TTC549 (cell line): ENCODE results near the gene TBXT.
"Not testable (repeated sequence)": the region's sequence is repeated elsewhere in the genome, so short reads cannot be mapped to it uniquely, and the experiment has no call there.

Experiments
- FAIRE-seq: peaks from 2 replicates; lab custom pipeline; 2012; peaks lifted over from hg19 to GRCh38; lab: Jason Lieb, UNC

Gene TBXT

DNA sequence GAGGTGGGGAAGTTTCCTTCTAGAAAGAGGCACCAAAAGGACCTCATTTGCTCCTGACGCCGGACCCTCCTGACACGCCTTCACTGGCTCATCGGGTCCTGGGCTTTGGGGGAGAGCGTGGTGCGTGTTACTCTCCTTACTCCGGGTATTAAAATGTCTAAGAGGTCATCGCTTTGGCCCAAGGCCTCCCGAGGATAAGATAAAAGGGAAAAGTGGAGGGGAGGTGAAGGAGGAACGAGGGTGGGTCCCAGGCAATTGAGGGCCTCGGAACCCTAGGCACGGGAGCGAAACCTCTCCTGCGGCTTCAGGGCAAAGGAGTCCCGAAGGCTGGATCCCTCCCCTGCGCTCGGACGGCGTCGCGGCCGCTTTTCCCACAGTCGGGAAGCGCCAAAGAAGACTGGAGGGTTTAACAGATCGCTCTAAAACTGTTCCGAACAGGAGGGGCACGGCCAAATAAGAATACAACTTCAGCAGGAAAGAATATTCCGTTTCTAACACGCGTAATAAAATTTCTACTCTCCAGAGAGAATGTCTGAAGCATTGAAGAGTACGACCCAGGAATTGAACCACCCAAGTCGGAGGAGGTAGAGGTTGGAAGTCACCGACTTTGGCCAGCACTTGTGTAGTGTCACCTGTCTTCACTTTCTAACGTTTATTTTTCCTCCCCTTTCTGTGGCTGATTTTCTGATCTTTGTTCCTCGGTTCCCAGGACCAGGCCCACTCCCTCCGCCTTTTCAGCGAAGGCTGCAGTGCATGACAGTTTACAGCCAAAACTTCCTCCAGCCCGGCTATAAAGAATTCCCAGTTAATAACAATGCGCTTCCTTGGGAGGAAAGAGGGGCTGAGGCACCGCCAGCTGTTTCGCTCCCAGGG lies 2.1 kb upstream of the TBXT start:
- FAIRE-seq, result no peak

DNA sequence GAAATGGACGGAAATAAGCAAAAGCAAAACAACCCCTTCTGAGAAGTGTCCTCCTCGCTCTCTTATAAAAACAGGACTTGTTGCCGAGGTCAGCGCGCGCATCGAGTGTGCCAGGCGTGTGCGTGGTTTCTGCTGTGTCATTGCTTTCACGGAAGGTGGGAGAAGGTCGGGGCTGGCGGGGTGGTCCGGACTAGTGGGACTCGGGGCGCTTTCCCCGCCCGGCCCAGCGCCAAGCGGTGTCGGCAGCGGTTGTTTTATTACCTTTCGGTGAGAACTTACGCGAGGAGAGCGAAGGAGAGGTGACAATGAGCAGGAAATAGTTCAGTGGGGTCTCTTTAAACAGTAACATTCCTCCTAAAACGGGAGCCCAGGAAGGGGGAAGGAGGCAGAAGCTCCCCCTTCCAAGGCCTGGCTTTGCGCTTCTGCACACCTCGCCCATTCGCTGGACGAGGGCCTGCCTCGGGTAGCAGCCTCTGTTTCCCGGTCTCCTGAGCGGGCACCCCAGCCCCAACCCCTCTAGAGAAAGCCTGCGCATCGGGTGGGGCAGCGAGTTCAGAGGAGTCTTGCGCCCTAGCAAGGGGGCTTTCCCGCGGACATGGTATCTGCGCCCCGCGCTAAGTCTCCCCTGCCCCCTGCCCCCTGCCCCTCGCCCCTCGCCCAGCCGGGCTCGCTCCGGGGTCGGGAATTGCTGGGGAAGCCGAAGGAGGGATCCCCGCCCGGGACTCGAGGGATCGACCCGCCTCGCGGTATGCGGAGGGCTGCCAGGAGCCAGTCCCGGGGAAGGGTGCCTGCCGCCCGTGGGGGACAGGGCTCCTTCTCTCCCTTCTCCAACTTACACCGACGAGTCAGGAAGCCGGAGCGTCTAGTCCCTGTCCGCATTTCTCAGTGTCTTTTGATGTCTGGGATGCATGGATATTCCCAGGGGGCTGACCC lies 1.2 kb upstream of the TBXT start:
- no peak for FAIRE-seq

DNA sequence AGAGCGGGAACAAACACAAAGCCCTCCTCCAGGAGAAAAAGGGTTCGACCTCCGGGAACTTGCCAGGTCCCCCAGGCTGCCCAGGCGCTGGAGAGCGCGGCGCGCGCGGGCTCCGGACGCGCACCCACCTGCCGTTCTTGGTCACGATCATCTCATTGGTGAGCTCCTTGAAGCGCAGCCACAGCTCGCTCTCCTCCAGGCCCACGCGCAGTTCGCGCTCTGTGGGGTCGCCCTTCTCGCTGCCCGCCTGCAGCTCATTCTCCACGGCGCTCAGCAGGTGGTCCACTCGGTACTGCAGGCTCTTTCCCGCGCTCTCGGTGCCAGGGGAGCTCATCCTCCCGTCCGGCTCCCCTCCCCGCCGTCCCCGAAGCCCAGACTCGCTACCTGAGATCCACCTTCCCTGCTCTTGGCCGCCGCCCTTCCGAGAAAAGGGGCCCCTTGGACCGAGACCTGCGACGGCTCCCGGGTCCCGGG lies 356 bp downstream of the TBXT start:
- FAIRE-seq, result no peak

DNA sequence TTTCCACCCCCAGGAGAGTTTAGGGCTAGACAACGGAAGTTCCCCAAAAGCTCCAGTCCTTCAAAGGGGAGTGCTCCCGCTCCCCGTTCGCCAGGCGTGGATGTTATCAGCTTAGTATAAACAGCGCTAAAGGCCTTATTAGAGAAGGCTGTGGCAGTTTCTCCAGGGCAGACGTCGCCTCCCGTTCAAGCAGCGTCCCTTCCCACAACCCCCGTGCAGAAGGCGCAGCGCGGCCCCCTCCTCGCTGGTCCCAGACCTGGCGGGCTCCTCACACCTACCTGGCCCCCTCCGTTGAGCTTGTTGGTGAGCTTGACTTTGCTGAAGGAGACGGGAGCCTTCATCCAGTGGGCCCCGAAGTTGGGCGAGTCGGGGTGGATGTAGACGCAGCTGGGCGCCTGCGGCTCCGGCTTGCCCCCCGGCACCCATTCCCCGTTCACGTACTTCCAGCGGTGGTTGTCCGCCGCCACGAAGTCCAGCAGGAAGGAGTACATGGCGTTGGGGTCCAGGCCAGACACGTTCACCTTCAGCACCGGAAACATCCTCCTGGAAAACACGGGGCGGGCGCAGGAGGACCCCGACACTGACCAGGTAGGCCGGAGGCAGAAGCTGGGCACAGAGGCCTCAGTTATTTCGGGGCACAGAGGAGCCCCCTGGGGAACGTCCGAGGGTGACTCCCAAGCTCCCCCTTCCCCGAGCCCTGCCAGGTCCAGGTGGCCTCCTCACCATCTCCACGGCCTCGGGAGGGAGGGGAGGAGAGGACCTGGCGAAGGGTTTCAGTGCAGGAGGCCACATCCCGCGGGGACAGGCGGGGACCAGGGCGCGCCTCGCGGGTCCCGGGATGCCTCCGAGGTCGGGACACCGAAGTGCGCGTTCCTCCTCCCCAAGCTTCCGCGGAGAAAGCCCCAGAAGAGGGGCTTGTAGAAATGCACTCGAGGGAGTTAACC lies 1.1 kb downstream of the TBXT start:
- no peak for FAIRE-seq

DNA sequence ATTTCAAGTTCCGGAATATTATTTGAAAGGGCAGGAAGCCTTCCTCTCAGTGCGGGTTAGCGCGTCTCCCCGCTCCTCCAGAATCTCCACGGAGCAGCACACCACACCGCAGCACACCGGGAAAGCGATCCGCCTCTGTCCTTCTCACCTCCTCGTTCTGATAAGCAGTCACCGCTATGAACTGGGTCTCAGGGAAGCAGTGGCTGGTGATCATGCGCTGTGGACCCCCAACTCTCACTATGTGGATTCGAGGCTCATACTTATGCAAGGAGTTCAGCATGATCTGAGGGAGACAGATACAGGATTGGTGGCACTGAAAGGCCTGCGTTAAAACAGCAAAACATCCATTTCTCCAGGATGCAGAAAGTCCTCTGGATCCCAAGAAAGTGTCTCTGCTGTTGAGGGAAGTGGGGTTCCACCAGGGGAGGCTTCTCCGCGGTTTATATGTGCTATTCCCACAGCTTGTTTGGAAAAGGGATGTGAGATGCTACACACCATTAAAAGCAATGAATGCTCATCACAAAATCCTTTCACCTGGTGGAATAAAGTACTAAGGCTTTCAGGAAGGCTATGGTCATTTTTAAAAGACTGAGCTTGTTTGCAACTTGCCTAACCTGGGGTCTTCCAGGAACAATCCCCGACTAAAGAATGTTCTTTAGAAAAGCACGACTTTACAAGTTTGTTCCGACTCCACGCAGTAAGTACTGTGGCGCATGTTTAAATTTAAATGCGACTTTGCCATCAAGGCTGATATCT lies 1.9 kb downstream of the TBXT start:
- no peak for FAIRE-seq

DNA sequence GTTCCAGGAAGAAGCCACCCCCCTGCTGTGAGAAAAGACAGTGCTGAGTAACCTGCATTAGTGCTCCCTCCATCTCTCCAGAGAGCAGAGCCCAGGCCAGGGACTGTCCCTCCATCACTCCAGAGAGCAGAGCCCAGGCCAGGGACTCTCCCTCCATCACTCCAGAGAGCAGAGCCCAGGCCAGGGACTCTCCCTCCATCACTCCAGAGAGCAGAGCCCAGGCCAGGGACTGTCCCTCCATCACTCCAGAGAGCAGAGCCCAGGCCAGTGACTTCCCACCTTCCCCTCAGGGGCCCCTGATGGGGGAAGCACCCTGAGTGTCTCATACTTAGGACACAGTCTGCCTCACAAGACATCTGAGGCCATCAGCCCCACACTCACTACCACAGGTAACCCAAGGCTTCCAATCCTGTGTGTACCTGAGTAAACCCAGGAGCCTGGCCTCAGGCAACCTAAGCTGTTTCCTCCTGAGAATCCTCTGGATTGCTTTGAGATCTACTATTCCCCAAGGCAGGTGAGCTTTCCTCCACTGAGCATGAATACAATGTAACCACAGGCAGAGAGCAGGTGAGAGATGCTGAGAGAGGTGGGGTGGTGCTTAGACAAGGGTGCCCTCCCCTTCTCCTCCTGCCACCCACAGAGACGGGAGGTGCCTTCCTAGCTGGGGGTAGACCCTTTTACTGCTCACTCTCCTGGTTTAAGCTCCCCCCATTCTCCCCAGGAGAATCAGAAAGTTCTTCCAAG lies 4.9 kb downstream of the TBXT start:
- no peak for FAIRE-seq

DNA sequence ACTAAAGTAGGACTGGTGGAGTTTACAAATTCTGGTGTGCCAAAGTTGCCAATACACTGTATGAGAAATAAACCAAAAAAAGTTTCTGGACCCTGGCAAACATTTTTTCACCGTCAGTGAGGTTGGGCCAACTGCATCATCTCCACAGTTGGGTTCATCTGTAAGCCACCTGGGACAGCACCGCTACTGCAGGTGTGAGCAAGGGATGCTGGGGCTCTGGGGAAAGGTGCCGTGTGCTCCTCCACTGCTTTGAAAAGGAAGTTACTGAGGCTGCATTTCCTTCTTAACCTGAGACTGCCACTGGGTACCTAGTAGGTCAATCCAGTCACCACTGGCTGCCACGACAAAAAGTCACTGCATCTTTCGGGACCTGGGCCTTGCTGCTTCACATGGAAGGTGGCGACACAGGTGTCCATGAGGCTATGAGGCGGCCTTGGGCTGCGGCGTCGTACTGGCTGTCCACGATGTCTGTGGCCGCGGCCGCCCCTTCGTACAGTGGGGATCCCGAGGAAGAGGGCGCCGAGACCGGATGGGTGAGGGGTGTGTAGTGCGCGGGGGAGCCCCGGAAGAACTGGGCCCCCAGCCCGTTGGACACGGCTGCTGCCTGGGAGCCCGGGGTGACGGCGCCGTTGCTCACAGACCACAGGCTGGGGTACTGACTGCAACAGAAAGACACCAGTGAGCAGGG lies 9.6 kb downstream of the TBXT start:
- FAIRE-seq, result no peak

DNA sequence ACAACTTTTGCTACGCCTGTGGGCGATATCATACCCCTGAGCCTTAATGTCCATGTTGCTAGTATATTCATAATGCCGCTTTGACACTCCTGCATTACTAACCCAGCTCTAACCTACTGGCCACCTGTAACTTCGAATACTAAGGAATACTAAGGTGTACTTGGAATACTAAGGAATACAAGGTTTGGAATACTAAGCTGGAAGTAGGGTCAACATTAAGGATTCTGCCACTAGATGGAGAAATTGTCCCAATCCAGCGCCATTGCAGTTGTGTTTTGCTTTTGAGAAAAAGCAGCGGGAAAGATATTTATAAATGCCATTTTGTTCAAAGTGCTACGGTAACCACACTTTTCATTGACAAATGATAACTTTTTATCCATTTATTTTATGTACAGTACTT lies 10.7 kb downstream of the TBXT start:
- FAIRE-seq, result no peak

DNA sequence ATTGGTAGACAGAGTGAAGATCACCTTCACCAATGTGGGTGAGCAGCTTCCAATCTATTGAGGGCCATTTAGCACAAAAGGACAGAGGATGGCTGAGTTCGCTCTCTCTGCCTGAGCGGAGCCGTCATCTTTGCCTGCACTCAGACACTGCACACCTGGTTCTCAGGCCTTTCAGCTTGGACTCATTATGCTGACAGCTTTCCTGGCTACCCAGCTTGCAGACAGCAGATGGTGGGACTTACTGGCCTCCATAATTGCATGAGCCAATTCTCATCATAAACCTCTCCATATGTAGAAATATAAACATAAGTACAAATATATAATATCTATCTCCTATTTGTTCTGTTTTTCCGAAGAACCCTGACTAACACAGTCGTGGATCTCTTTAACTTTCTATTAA lies 13.7 kb downstream of the TBXT start:
- FAIRE-seq, result no peak

DNA sequence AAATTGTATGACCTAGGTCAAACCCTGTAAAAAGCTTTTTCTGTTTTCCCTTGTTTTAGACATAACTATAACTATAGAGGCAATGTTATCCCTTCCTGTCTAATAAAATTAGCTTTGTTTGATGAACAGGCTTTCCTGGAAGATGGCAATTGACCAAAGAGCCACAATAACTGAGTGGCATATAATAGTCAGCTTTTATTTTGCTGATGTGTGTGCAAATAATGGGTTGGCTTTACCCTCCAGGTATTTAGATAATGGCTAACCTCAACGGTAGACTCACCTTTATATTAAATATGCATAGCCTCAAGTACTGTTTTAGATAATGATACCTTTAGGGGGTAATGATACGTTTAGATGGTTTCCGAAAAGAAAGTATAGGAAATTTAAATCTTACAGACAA lies 15.0 kb downstream of the TBXT start:
- FAIRE-seq, result no peak

DNA sequence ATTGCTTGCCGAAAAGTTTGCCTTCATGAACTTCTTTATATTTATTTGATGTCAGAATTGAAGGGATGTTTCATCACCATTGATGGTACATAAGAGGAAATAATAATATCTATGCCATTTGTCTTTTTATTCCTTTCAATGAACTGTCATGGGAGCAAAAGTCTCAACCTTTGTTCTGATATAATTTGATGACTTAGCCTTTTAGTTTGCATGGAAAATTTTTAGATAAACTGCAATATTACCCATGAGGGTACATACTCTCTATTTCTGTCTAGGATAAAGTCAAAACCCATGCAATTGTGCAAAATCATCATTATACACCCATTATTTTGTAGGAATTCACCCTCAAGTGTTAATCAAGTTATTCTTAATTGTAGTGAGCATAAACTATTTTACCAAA lies 15.9 kb downstream of the TBXT start:
- FAIRE-seq, result no peak

DNA sequence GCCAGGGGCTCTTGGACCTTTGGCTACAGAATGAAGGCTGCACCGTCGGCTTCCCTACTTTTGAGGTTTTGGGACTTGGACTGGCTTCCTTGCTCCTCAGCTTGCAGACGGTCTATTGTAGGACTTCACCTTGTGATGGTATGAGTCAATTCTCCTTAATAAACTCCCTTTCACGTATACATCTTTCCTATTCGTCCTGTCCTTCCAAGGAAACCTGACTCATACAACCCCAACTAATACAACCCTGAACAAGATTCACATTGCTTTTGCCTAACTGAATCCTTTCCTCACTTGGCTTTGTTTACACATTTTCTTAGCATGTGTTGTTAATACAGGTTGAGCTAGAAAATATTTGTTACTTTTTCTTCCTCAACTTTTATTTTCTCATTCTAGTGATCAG lies 21.9 kb downstream of the TBXT start:
- FAIRE-seq, result no peak

DNA sequence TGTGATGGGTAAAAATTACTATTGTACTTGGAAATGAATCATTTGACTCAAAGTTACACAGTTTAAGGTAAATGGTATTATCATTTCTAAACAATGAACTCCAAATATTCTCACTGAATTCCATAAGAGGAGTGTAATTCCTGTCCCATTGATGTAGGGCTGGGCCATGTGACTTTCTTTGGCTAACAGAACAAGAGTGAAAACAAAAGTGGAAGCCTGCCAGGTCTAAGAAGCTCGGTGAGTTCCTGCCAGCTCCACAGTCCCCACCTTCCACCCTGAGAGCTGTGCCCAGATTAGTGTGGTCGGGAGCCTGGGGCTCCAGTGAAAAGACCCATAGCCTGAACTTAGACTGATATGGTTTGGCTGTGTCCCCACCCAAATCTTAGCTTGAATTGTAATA lies 24.6 kb downstream of the TBXT start:
- FAIRE-seq, result no peak

DNA sequence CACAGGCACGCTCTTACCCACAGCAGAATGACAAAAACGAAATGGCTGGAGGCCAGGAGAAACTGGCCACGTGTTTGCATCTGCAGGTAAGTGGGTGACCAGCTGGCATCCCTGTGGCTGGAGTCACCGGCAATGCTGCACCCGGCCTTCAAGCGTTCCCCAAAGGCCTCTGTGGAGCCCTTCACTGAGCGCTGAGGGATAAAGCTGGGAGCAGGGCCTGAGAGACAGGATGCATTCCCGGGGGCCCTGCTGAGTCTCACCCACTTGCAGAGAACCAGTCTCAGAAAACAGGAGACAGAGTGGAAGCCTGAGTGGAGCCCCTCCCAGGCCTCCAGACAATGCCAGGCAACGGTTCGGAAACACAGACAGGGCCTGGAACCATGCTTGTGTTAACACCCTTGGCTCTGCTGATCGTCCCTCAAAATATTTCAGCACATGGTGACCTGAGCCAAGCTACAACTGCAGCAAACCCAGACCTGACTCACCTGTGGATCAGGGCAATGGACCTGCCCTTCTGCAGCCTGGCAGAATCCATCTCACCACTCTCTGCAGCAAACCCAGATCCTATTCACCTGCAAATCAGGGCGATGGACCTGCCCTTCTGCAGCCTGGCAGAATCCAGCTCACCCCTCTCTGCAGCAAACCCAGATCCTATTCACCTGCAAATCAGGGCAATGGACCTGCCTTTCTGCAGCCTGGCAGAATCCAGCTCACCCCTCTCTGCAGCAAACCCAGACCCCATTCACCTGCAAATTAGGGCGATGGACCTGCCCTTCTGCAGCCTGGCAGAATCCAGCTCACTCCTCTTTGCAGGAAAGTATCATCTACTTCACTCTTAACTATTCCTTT lies 39.8 kb downstream of the TBXT start:
- no peak for FAIRE-seq

DNA sequence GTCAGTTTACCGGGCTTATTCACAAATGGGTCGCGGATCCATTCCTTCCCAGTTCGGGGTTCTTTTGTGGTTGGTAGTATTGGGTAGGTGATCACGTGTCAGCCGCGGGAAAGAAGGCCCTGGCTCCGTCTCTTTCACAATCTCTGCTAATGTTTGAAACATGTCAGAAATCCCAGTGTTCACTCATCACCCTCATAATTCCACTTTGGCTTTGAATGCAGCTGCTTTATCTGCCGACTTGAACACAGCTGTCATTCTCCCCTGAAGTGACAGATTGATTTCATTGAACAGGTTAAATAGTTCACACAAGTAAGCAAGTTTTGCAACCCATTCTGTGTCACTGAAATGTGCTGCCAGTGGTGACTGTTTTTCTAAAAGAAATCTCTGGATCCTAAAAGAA lies 44.5 kb downstream of the TBXT start:
- FAIRE-seq, result not testable (repeated sequence)

DNA sequence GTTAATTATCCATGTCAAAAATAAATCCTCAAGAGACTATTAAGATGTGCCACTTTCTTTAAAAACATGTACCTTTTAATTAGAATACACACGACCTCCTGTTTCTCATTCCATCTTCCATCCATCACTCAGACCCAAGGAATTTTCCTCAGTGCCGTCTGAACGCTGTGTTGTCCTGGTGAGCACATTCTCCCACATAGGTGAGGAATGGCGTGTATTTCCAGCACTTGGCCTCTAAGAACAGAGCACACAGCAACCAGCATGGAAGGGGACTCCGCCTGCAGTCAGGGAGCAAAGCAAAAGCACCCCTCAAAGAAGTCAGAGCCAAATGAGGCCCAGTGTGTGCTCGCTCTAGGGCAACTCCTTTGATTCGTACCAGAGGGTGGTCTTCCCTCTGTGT lies 45.9 kb downstream of the TBXT start:
- no peak for FAIRE-seq

DNA sequence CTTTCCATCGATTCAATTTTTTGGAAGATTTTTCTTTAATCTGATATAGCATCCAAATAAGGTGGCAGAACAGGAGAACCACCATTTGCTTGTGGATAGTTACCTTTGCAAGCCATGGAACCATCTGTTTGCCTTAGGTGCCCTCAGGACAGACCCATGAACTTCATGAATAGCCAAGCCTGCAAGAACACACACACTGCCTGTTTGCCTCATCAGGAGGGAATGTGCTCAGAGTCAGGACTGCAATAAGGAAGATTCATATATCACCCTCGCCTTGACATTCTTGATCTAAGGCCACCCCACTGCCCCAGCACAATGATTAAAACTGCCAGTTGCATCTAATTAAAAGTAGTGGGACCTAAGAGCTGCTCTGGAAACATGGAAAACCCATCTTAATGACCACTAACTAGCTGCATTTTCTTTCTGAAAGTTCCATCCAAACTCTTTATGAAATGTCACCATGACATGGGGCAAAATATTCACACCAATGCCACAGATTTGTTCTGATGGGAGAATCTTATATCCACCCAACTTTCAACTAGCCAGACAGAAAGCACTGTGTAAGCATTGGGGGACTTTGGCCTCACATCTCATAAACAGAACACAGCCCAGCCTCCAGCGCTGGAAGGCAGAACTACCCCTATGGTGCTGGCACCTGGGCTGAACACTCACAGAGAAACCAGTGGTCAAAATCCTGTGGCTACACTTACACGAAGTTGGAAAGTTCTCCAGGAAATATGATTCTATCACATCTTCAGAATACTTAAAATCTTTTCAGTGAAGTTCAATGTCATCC lies 48.3 kb downstream of the TBXT start:
- no peak for FAIRE-seq

DNA sequence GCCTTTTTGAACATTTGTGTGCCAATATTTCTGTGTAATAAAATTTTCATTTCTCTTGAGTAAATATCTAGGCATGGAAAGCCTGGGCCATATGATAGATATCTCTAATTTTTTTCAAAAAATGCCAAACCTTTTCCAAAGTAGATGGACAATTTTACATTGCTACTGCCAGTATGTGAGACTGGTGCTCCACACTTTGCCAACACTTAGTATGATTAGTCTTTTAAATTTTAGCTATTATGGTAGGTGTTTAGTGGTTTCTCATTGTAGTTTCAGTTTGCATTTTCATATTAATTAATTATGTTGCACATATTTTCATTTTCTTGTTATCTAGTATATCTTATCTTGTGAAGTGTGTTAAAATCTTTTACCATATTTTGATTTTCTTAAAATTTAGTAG lies 52.0 kb downstream of the TBXT start:
- FAIRE-seq, result no peak
